ENCODE data around the gene AZIN2.

The AZIN2 gene

DNA sequence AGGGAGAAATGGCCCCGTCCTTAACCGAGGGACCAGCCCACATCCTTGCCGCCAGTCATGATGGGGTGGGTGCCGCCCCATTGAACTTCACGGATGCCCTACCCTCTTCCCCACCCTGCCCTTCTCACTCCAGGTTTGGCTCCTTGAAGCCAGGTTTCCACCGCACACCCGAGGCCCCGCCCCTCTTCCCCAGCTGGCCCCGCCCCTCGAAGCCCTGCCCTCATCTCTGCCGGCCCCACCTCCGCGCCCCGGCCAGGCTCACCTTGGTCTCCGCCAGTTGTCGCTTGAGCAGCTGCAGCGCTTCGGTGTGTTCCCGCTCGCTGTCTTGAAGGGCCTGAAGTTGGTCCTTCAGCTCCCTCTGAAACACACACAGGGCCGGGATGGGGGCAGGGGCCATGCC lies 84.3 kb downstream of the AZIN2 start:
- Histone ChIP-seq H3K4me1 (no peaks in the 10 kb centered on the region), H3K36me3 (replicated peaks) (no peaks in the 10 kb centered on the region), H3K4me3 (no peak overlapping the region), H3K27me3 (ENCODE audit: low read depth) (no peaks in the 10 kb centered on the region), H3K9me3 (no peaks in the 10 kb centered on the region)
- peak in 1 of 2 experiments; percentile 42 for DNase-seq (ENCODE audit: low spot score in 2 of 2)
- in situ Hi-C loops (cut with MboI; ENCODE audit: low sequenced_read_pairs), result no loop called here

DNA sequence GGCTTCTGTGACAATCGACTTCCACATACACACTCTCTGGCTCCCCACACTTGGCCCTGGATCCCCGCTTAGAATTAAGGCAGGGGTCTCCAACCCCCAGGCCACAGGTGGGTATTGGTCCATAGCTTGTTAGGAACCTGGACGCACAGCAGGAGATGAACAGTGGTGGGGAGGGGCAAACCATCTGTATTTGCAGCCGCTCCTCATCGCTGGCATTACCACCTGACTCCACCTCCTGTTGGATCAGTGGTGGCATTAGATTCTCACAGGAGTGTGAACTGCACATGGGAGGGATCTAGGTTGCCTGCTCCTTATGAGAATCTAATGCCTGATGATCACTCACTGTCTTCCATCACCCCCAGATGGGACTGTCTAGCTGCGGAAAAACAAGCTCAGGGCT lies 84.9 kb downstream of the AZIN2 start:
- in situ Hi-C loops (cut with MboI; ENCODE audit: low sequenced_read_pairs), result no loop called here
- H3K4me3 ChIP-seq, result no peak overlapping the region
- DNase-seq (ENCODE audit: low spot score in 2 of 2), result no peak
- no peaks in the 10 kb centered on the region for H3K36me3 ChIP-seq (replicated peaks)
- H3K9me3 ChIP-seq, result no peaks in the 10 kb centered on the region
- no peaks in the 10 kb centered on the region for H3K27me3 ChIP-seq (ENCODE audit: low read depth)
- no peaks in the 10 kb centered on the region for H3K4me1 ChIP-seq

DNA sequence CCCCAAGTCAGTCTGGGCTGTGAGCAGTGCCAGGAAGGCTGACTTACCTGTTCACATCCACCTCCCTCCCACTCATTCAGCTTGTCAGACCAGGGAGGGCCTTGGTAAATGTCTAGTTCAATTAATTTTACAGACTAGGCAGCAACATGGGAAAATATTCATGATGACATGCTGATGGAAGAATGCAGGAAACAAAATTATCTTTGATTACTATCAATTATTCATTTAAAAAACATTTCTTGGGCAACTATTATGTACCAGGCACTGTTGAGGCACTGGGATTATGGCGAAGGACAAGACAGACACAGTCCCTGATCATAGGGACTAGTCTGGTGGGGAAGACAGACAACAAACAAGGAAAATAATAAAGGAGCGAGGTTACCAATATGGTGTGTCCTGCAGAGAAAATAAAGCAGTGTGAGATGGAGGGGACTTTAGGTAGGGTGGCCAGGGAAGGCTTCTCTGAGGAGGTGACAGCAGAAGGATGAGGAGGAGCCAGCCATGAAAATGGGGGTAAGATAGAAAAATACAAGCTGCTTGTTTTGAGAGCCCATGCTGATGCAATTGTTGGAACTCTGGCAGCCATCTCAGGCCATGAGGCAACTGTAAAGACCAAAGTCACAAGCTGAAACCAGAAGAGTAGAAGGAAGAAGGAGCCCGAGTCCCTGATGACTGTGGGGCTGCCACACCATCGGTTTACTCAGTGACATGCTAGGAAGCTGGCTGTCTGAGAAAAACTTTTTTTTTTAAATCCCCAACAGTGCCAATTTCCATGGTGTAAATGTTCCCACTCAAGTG lies 86.9 kb downstream of the AZIN2 start:
- Histone ChIP-seq H3K27me3 (ENCODE audit: low read depth) (no peaks in the 10 kb centered on the region), H3K4me1 (no peaks in the 10 kb centered on the region), H3K4me3 (no peak overlapping the region), H3K36me3 (replicated peaks) (no peaks in the 10 kb centered on the region), H3K9me3 (no peaks in the 10 kb centered on the region)
- no peak for DNase-seq (ENCODE audit: low spot score in 2 of 2)
- in situ Hi-C loops (cut with MboI; ENCODE audit: low sequenced_read_pairs), result no loop called here

DNA sequence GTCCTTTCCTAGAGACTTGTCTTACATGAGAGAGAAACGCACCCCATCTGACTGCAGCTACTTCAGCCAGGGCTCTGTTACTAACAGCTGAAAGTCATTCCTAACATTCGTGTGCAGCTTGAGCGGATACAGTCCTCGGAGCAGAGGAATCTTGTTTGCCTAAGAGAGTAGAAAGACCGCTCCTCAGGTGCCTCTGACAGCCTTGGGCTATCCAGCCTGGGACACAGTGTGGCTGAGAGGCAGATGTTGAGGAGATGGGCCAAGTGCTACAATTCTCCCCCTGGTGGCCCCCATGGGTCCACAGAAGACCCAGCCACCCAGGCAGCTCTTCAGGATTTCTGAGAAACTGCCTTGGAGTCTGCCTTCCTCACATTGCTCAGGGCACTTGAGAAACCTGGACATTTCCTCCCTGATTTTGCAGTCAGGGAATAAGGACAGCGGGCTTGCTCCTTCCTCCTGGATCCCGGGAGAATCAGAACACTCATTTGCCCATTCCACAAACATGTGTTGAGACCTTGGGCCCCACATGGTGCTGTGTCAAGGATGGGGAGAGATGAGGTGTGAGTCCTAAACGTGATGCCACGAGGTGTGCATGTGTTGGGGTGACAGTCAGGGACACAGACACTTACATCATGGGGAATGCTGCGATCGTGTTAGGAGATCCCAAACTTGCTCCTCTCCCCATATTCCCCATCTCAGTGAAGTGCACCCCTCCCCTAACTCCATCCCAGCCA lies 87.8 kb downstream of the AZIN2 start:
- Histone ChIP-seq H3K4me3 (no peak overlapping the region), H3K36me3 (replicated peaks) (no peaks in the 10 kb centered on the region), H3K9me3 (no peaks in the 10 kb centered on the region), H3K4me1 (no peaks in the 10 kb centered on the region), H3K27me3 (ENCODE audit: low read depth) (no peaks in the 10 kb centered on the region)
- no peak for DNase-seq (ENCODE audit: low spot score in 2 of 2)
- in situ Hi-C loops (cut with MboI; ENCODE audit: low sequenced_read_pairs), result no loop called here

DNA sequence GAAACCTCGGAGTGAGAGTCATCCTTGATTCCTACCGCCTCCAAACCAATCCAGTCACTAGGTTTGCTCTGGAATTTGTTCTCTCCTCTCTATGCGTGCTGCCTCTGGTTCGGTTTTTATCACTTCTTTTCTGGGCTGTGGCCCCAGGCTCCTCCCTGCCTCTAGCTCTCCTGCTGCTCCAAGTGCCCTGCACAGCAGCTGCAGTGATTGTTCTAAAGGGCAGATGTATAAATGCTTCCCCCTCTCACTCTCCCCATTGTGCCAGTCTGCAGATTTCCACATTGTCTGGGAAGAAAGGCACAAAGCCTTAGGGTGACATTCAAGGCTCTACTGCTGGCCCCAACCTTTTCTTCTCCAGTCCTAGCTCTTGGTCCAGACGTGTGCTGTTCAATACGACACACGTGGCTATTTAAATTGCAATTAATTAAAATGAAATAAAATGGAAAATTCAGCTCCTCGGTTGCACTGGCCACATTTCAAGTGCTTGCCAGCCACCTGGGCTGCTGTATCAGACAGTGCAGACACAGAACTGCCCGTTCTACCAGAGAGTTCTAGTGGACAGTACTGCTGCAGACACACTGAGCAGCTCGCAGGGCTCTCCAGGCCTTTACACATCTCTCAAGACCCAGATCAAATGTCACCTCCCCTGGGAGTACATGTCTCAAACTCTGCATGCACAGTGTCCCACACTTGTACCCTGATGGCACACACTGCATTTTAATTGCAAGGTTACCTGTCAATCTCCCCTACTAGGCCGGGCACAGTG lies 88.5 kb downstream of the AZIN2 start:
- Histone ChIP-seq H3K4me1 (no peaks in the 10 kb centered on the region), H3K9me3 (no peaks in the 10 kb centered on the region), H3K36me3 (replicated peaks) (no peaks in the 10 kb centered on the region), H3K4me3 (no peak overlapping the region), H3K27me3 (ENCODE audit: low read depth) (no peaks in the 10 kb centered on the region)
- no peak for DNase-seq (ENCODE audit: low spot score in 2 of 2)
- in situ Hi-C loops (cut with MboI; ENCODE audit: low sequenced_read_pairs), result no loop called here

Data from HAP-1 (cell line).